ENCODE data around the gene PEX12. TPM values are rescaled to one million over a fixed set of nuclear protein-coding genes. Genes with fewer than 3 reads are reported as not detected.
A peak's percentile ranks its signal among the peaks of the same experiment; 100 is the strongest.
"Not testable (repeated sequence)": the region's sequence is repeated elsewhere in the genome, so short reads cannot be mapped to it uniquely, and the experiment has no call there.

PEX12 gene
- total and polyA plus RNA-seq, 12 donors, result 4.2 to 18.5 (median 11.5) TPM

DNA sequence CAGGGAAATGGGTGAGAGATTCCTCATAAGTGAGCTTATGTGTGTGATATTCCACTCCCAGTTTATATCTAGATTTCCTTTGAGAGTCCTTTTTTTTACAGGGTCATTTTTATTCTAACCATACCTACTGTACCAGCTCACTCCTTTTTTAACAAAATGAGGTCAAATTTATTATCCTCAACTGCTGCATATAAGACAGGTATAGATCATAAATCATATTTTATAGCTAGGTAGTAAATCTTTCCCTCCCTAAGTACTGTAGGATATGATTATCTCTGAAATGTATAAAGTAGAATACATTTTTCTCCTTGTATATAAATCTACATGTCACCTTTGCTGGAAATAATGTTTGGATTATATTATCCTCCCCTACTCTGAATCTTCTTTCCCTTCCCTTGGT is 40.3 kb upstream of the PEX12 start:
- Histone ChIP-seq H3K4me1 (replicated peaks in 1 of 2) (peaks cover 9 to 19% of the 10 kb centered on the region in 2 donors), H3K9me3 (replicated peaks in 1 of 3) (no peaks in the 10 kb centered on the region), H3K27me3 (no peaks in the 10 kb centered on the region), H3K36me3 (replicated peaks in 1 of 2) (no peaks in the 10 kb centered on the region), H3K27ac (no peak overlapping the region), H3K4me3 (no peak overlapping the region)
- TF ChIP-seq POLR2A (IDR thresholded peaks at IDR 0.05), result no peak
- TF ChIP-seq, protein P1, sequence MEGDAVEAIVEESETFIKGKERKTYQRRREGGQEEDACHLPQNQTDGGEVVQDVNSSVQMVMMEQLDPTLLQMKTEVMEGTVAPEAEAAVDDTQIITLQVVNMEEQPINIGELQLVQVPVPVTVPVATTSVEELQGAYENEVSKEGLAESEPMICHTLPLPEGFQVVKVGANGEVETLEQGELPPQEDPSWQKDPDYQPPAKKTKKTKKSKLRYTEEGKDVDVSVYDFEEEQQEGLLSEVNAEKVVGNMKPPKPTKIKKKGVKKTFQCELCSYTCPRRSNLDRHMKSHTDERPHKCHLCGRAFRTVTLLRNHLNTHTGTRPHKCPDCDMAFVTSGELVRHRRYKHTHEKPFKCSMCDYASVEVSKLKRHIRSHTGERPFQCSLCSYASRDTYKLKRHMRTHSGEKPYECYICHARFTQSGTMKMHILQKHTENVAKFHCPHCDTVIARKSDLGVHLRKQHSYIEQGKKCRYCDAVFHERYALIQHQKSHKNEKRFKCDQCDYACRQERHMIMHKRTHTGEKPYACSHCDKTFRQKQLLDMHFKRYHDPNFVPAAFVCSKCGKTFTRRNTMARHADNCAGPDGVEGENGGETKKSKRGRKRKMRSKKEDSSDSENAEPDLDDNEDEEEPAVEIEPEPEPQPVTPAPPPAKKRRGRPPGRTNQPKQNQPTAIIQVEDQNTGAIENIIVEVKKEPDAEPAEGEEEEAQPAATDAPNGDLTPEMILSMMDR (IDR thresholded peaks at IDR 0.05), result no peak
- no peak for DNase-seq
- intact Hi-C loops (cut with DNase I), result no loop called here

DNA sequence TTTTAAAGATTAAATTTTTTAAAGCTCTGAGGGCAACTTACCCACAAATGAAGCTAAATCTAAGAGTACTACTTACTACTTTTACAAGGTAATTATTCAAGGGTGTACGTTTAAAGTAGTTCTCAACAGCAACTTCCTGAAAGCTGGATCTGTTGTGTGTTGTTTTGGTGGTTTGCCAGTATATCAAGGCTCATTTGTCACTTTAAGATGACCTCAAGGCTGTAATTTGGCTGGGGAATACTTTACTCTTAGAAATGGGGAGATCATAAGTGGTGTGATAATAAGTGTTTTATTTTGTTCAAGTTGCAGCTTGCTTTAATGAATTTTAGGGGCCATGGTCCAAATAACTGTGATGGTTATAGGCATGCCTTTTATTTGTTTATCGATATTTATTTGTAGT is 39.1 kb upstream of the PEX12 start:
- 56 to 67% (median 63%) methylated on average over 2 of the region's 2 CpGs for WGBS, 4 donors
- Histone ChIP-seq H3K4me1 (replicated peaks in 1 of 2) (peaks cover 9 to 19% of the 10 kb centered on the region in 2 donors), H3K36me3 (replicated peaks in 1 of 2) (no peaks in the 10 kb centered on the region), H3K27me3 (no peaks in the 10 kb centered on the region), H3K9me3 (replicated peaks in 1 of 3) (no peaks in the 10 kb centered on the region), H3K27ac (no peak overlapping the region), H3K4me3 (no peak overlapping the region)
- intact Hi-C loops (cut with DNase I), result no loop called here
- no peak for DNase-seq
- TF ChIP-seq, protein P1 (IDR thresholded peaks at IDR 0.05), result no peak
- no peak for TF ChIP-seq POLR2A (IDR thresholded peaks at IDR 0.05)

DNA sequence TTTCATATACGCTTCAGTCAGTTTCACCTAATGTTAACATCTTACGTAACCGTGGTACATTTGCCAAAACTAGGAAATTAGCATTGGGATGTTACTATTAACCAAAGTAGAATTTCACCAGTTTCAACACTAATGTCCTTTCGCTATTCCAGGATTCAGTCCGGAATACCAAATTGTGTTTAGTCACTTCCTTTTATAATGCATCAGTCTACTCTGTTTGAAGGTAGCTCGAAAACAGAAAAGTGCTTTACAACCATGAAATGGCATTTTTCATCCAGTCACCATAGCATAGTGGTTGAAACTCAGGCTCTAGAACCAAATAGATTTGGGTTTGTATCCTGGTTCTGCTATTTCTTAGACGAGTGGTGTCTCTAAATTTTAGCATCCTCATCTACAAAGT is 38.2 kb upstream of the PEX12 start:
- Histone ChIP-seq H3K4me1 (replicated peaks in 1 of 2) (peaks cover 9 to 15% of the 10 kb centered on the region in 2 donors), H3K27ac (no peak overlapping the region), H3K27me3 (no peaks in the 10 kb centered on the region), H3K36me3 (replicated peaks in 1 of 2) (no peaks in the 10 kb centered on the region), H3K4me3 (no peak overlapping the region), H3K9me3 (replicated peaks in 1 of 3) (no peaks in the 10 kb centered on the region)
- intact Hi-C loops (cut with DNase I), result no loop called here
- TF ChIP-seq POLR2A (IDR thresholded peaks at IDR 0.05), result no peak
- WGBS, 4 donors, result 85 to 89% (median 87%) methylated on average over 7 of the region's 7 CpGs
- no peak for DNase-seq

DNA sequence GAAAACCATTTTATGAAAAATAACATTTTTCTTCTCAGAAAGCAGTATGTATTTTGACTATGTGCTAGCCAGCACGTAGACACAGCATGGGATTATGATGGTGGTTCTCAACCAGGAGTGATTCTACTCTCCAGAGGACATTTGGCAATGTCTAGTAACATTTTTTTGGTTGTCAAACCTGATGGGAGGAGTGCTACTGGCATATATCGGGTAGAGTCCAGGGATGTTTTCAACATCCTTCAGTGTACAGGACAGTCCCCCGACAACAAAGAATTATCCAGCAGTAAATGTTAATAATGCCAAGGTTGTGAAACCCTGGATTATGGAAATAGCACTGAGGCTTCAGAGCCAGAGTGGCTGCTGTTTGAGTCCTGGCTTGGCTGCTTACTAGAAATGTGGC is 36.4 kb upstream of the PEX12 start:
- no peak for DNase-seq
- no peak for TF ChIP-seq POLR2A (IDR thresholded peaks at IDR 0.05)
- TF ChIP-seq, protein P1 (IDR thresholded peaks at IDR 0.05), result no peak
- Histone ChIP-seq H3K36me3 (replicated peaks in 1 of 2) (peaks cover 0 to 15% of the 10 kb centered on the region in 2 donors), H3K27ac (no peak overlapping the region), H3K27me3 (no peaks in the 10 kb centered on the region), H3K4me1 (replicated peaks in 1 of 2) (peaks cover 9 to 15% of the 10 kb centered on the region in 2 donors), H3K4me3 (no peak overlapping the region), H3K9me3 (replicated peaks in 1 of 3) (no peaks in the 10 kb centered on the region)
- intact Hi-C loops (cut with DNase I), result loop anchor here in 1 of 2 donors (5.0 kb wide), 1 partner anchor 132 kb away; no protein-coding TSS in a partner anchor
- 71 to 92% (median 87%) methylated on average over 3 of the region's 3 CpGs for WGBS, 4 donors

DNA sequence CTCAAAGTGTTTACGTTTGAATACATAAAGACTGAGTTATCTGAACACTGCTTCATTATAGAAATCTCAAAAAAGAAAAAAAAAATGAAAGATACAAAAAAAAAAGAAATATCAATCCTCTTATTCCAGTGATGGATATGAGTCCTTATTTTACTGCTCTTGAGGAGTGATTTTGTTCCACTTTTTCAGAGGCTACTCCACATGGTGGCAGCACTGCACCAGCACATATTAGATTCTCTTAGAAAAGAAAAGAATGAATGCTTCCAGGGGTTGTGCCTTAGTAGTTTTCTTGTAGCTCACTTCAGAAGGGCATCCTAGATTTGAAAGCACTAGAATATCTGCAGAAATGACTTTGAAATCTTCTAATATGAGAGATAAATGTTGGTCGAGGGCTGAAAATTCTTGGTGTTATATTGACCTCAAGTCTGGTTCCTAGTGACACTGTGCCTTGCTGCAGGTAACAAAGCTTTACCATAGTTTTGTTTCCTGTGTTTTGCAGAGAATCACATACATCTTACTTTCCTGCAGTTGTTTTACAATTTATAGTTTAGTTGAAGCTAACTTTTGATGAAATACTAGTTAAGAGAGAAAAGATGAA is 34.7 kb upstream of the PEX12 start:
- H3K36me3 ChIP-seq (replicated peaks in 1 of 2), result peaks cover 0 to 32% of the 10 kb centered on the region in 2 donors

DNA sequence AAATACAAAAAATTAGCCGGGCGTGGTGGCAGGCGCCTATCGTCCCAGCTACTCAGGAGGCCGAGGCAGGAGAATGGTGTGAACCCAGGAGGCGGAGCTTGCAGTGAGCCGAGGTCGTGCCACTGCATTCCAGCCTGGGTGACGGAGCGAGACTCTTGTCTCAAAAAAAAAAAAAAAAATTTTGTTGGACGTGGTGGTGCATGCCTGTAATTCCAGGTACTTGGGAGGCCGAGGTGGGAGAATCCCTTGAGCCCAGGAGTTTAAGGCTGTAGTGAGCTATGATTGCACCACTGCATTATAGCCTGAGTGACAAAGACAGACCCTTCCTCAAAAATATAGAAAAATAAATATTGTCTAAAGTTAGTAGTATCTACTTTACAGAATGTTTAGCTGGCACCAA is 32.4 kb upstream of the PEX12 start:
- H3K27ac ChIP-seq; H3K27me3 ChIP-seq; H3K4me3 ChIP-seq; H3K9me3 ChIP-seq (replicated peaks in 1 of 3); DNase-seq; H3K4me1 ChIP-seq (replicated peaks in 1 of 2): not testable (repeated sequence)
- intact Hi-C loops (cut with DNase I), result loop anchor here (2.0 to 5.0 kb wide), 2 partner anchors 134 to 137 kb away; no protein-coding TSS in a partner anchor
- H3K36me3 ChIP-seq (replicated peaks in 1 of 2), result peaks cover 0 to 53% of the 10 kb centered on the region in 2 donors
- WGBS, 4 donors, result 78 to 87% (median 84%) methylated on average over 12 of the region's 12 CpGs

More for the DNA sequence above, 34.7 kb upstream of the PEX12 start:
- 65 to 76% (median 68%) methylated on average over 2 of the region's 2 CpGs for WGBS, 4 donors
- Histone ChIP-seq H3K27ac (no peak overlapping the region), H3K4me1 (replicated peaks in 1 of 2) (peaks cover 8 to 9% of the 10 kb centered on the region in 2 donors), H3K27me3 (no peaks in the 10 kb centered on the region), H3K4me3 (no peak overlapping the region), H3K9me3 (replicated peaks in 1 of 3) (no peaks in the 10 kb centered on the region)
- peak; percentile 37 to 84 (median 51) for DNase-seq
- intact Hi-C loops (cut with DNase I), result loop anchor here in 1 of 2 donors (5.0 kb wide), 1 partner anchor 134 kb away; no protein-coding TSS in a partner anchor
- no peak for TF ChIP-seq POLR2A (IDR thresholded peaks at IDR 0.05)
- TF ChIP-seq, protein P1 (IDR thresholded peaks at IDR 0.05), result peak; percentile 47 to 72 (median 64)

All from adrenal gland (tissue), 12 donors.